ENCODE measurements around the gene CNP.

Gene CNP

DNA sequence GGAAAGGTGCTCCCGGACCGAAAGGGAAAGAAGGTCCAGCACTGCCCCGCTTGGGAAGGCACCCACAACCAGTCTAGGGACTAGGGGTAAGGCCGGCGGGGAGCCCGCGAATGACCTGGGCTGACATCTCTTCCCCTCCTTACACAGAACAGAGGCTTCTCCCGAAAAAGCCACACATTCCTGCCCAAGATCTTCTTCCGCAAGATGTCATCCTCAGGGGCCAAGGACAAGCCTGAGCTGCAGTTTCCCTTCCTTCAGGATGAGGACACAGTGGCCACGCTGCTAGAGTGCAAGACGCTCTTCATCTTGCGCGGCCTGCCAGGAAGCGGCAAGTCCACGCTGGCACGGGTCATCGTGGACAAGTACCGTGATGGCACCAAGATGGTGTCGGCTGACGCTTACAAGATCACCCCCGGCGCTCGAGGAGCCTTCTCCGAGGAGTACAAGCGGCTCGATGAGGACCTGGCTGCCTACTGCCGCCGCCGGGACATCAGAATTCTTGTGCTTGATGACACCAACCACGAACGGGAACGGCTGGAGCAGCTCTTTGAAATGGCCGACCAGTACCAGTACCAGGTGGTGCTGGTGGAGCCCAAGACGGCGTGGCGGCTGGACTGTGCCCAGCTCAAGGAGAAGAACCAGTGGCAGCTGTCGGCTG is 1.5 kb downstream of the CNP start:
- no peak for DNase-seq (ENCODE audit: low read depth)
- H3K4me3 ChIP-seq (ENCODE audit: low read length), result peak overlapping the region; percentile 83
- TF ChIP-seq, protein P1, sequence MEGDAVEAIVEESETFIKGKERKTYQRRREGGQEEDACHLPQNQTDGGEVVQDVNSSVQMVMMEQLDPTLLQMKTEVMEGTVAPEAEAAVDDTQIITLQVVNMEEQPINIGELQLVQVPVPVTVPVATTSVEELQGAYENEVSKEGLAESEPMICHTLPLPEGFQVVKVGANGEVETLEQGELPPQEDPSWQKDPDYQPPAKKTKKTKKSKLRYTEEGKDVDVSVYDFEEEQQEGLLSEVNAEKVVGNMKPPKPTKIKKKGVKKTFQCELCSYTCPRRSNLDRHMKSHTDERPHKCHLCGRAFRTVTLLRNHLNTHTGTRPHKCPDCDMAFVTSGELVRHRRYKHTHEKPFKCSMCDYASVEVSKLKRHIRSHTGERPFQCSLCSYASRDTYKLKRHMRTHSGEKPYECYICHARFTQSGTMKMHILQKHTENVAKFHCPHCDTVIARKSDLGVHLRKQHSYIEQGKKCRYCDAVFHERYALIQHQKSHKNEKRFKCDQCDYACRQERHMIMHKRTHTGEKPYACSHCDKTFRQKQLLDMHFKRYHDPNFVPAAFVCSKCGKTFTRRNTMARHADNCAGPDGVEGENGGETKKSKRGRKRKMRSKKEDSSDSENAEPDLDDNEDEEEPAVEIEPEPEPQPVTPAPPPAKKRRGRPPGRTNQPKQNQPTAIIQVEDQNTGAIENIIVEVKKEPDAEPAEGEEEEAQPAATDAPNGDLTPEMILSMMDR (IDR thresholded peaks at IDR 0.05; ENCODE audit: insufficient read depth, low read depth, low read length, missing control alignments), result no peak

DNA sequence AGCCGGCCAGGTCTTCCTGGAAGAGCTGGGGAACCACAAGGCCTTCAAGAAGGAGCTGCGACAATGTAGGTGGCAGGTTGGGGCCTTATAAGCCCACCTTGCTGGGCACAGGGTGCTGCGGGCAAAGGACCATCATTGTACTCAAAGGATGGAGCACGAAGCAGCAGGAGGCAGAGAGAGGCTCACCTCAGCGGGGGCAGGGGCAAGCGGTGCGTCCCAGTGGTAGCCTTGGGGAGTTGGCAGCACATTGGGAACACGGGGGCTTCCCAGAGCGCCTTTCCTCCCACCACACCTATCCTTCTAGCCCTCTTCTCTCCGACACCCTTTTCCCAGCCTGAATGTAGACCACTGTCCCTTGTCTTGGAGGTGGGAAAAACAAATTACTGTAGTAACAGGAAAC is 2.1 kb downstream of the CNP start:
- no peak overlapping the region for H3K4me3 ChIP-seq (ENCODE audit: low read length)
- TF ChIP-seq, protein P1 (IDR thresholded peaks at IDR 0.05; ENCODE audit: insufficient read depth, low read depth, low read length, missing control alignments), result no peak
- no peak for DNase-seq (ENCODE audit: low read depth)

DNA sequence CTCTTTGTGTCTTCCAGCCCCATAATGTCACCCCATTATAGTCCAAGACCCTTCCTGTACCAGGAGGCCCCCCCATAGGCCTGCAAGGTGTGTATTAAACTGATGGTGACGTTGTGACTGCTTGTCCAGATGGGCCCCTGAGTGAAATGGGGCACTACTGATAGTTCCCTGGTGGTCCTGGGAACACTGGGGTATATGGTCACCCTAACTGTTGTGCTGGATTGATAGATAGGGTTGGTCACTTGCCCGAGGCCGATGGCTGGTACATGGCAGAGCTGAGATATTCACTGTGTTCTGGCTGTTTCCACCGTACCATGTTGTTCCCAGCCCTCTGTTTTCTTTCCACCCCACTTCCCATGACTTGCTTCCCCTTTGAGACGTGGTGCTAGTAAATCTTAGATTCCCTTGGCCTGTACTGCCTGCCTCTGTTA is 4.3 kb downstream of the CNP start:
- no peak overlapping the region for H3K4me3 ChIP-seq (ENCODE audit: low read length)
- TF ChIP-seq, protein P1 (IDR thresholded peaks at IDR 0.05; ENCODE audit: insufficient read depth, low read depth, low read length, missing control alignments), result no peak

DNA sequence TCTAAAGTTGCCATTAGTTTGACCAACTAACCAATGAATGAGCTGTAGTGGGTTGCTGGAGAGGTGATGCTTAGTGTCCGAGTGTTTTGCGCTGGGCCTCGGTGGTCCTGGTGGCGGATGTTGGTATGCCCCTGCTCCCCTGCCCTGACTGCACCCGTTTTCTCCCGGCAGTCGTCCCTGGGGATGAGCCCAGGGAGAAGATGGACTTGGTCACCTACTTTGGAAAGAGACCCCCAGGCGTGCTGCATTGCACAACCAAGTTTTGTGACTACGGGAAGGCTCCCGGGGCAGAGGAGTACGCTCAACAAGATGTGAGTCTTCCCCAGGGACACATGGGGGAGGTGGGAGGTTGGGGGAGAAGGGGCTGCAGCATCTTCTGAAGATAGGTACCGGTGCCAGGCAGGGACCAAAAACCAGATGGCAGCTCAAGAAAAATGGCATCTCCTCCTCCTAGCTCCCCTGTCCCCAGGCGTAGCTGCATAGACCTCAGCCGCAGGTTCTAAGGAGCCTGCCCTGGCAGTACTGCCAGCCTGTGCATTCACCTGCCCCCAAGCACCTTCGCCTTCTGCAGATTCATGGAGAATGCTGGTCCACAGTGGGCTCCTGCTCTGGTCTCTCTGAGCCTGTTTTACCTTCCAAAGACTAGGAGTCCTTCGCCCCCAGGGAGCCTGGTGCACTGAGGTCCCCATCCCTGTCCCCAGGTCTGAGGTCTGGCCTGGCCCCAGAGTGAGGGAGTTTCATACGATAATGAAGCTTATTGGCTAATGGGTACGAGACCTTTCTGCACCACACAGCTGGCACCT is 5.3 kb downstream of the CNP start:
- DNase-seq (ENCODE audit: low read depth), result no peak

More for the DNA sequence above, 4.3 kb downstream of the CNP start:
- DNase-seq (ENCODE audit: low read depth), result no peak

DNA sequence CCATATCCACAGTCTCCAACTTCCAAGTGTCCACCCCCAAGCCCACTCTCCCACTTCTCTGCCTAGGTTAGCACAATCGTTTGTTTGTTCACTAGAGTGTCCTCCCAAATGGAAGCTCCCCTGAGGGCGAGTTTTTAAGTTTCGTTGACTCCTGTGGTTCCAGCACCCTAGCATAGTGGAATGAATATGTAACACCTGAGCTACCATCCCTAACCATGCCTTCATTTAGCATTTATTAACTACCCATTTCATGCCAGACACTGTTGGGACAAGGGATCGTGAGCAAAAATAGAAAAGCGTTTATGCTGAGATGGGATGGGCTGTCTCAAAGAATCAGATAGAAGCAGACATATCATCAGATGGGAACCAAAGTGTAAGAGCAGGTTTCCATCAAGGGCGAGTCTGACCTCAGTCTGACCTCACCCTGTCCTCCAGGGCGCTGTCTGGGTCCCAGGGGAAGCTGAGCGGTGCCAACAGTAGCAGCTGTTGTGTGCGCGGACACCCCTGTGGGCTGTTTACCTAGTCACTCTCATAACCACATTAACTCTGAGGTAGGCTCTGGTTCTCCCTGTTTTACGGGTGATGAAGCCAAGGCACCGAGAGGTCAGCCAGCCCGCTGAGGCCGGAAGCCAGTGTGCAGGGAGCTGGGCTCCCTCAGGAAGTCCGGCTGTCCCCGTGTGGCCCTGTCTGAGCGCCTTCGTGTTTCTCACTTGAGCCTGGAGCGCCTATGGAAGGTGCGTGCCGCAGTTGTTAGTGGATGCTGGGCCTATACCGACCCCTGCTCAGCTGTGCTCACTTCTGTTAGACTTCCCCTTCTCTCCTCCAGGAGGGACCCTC is 6.2 kb downstream of the CNP start:
- DNase-seq (ENCODE audit: low read depth), result no peak
- TF ChIP-seq, protein P1 (IDR thresholded peaks at IDR 0.05; ENCODE audit: insufficient read depth, low read depth, low read length, missing control alignments), result no peak
- no peak overlapping the region for H3K4me3 ChIP-seq (ENCODE audit: low read length)

More for the DNA sequence above, 5.3 kb downstream of the CNP start:
- TF ChIP-seq, protein P1 (IDR thresholded peaks at IDR 0.05; ENCODE audit: insufficient read depth, low read depth, low read length, missing control alignments), result no peak
- H3K4me3 ChIP-seq (ENCODE audit: low read length), result no peak overlapping the region

DNA sequence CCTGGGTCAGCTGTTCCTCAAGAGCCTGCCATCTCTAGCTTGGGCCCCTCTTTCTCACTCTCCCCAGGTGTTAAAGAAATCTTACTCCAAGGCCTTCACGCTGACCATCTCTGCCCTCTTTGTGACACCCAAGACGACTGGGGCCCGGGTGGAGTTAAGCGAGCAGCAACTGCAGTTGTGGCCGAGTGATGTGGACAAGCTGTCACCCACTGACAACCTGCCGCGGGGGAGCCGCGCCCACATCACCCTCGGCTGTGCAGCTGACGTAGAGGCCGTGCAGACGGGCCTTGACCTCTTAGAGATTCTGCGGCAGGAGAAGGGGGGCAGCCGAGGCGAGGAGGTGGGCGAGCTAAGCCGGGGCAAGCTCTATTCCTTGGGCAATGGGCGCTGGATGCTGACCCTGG is 6.8 kb downstream of the CNP start:
- TF ChIP-seq, protein P1 (IDR thresholded peaks at IDR 0.05; ENCODE audit: insufficient read depth, low read depth, low read length, missing control alignments), result no peak
- H3K4me3 ChIP-seq (ENCODE audit: low read length), result no peak overlapping the region
- DNase-seq (ENCODE audit: low read depth), result no peak

Data from epithelial cell of esophagus (primary cell).